T-cell (primary cell): ENCODE results near the gene TIMP3. TPM values are rescaled to one million over a fixed set of nuclear protein-coding genes. Genes with fewer than 3 reads are reported as not detected.
"Not testable (repeated sequence)": the region's sequence is repeated elsewhere in the genome, so short reads cannot be mapped to it uniquely, and the experiment has no call there.

Experiments
- ATAC-seq, 4 experiments: fragments of 200-7000 bp in 3 of 4; fragments of 150-1000 bp in 1 of 4; cut with Tn5 transposase; replicated peaks in 1 of 4; 1 replicate in 3 of 4; 2 replicates in 1 of 4; pipeline ENCODE4 v1.10.0; 2021; ENCODE audit warnings: moderate library complexity in 3 of 4, mild to moderate bottlenecking in 2 of 4, moderate number of reproducible peaks in 1 of 4
- CTCF ChIA-PET, 2 donors: fragments of 300-600 bp; sonication (Branson Sonifier 250); formaldehyde crosslinking; loops; one replicate each; lab custom pipeline; 2022; ENCODE audit warnings: antibody characterized with exemption in 2 of 2; lab: Charles Lee
- POLR2A ChIA-PET, 2 donors: fragments of 300-600 bp; sonication (Branson Sonifier 250); formaldehyde crosslinking; loops; one replicate each; lab custom pipeline; 2022; ENCODE audit warnings: antibody characterized with exemption in 2 of 2; lab: Charles Lee
- DNase-seq, 35 experiments: peaks; one replicate each; pipeline versions ENCODE4 v3.0.0 to v3.0.0-alpha.2; 2013 to 2023
- H3K27ac ChIP-seq: one replicate; pipeline ENCODE4 v1.5.1; 2013; ENCODE audit warnings: low read length
- H3K27me3 ChIP-seq, 2 experiments: replicated peaks in 1 of 2; 1 replicate in 1 of 2; 2 replicates in 1 of 2; pipeline versions ENCODE4 v1.6.1 to v1.7.0; 2013; ENCODE audit warnings: low read length in 1 of 2, mixed read lengths in 1 of 2; ENCODE audit not compliant: control insufficient read depth in 2 of 2, insufficient read depth in 2 of 2; ENCODE audit errors: extremely low read depth in 1 of 2
- H3K36me3 ChIP-seq, 2 donors: 1 replicate in 1 of 2; 2 replicates in 1 of 2; pipeline versions ENCODE4 v1.6.1 to v1.7.0; 2013; ENCODE audit warnings: low read length in 1 of 2; ENCODE audit not compliant: control insufficient read depth in 2 of 2, insufficient read depth in 1 of 2; ENCODE audit errors: extremely low read depth in 1 of 2
- H3K4me1 ChIP-seq, 2 experiments: 1 replicate in 1 of 2; 2 replicates in 1 of 2; pipeline versions ENCODE4 v1.6.1 to v1.7.0; 2013; ENCODE audit warnings: low read length in 2 of 2, mixed read lengths in 1 of 2; ENCODE audit not compliant: insufficient read depth in 2 of 2, control insufficient read depth in 1 of 2; ENCODE audit errors: extremely low read depth in 1 of 2
- H3K4me3 ChIP-seq, 2 donors: 1 replicate in 1 of 2; 2 replicates in 1 of 2; pipeline versions ENCODE4 v1.5.1 to v1.7.0; 2013; ENCODE audit warnings: mild to moderate bottlenecking in 2 of 2, low read length in 1 of 2, moderate library complexity in 1 of 2; ENCODE audit not compliant: control insufficient read depth in 1 of 2; ENCODE audit errors: extremely low read depth in 1 of 2
- H3K9me3 ChIP-seq: 2 replicates; pipeline ENCODE4 v1.7.0; 2013
- H3K27ac Mint-ChIP-seq, 2 donors: one replicate each; pipeline ENCODE4 v1.8.0; 2020 to 2021; ENCODE audit warnings: mild to moderate bottlenecking in 2 of 2, mixed read lengths in 2 of 2
- H3K27me3 Mint-ChIP-seq, 2 donors: one replicate each; pipeline ENCODE4 v1.8.0; 2021 to 2022; ENCODE audit warnings: mixed read lengths in 2 of 2
- H3K36me3 Mint-ChIP-seq: one replicate; pipeline ENCODE4 v1.8.0; 2021; ENCODE audit warnings: mixed read lengths
- H3K4me1 Mint-ChIP-seq, 3 donors: one replicate each; pipeline ENCODE4 v1.8.0; 2020 to 2022; ENCODE audit warnings: mixed read lengths in 3 of 3, mild to moderate bottlenecking in 1 of 3
- H3K4me3 Mint-ChIP-seq, 3 donors: one replicate each; pipeline ENCODE4 v1.8.0; 2020 to 2022; ENCODE audit warnings: mild to moderate bottlenecking in 3 of 3, mixed read lengths in 3 of 3, moderate library complexity in 3 of 3
- H3K9me3 Mint-ChIP-seq, 3 donors: one replicate each; pipeline ENCODE4 v1.8.0; 2020 to 2022; ENCODE audit warnings: mixed read lengths in 3 of 3
- WGBS: methylation state at CpG from one replicate; pipeline ENCODE4 v1.1.5; 2013; ENCODE audit warnings: missing lambda C conversion rate; ENCODE audit not compliant: insufficient coverage; 5-methylcytosine and 5-hydroxymethylcytosine counted together
- total RNA-seq, 35 experiments: library from RNA in 6 of 35; stranded (reverse) in 6 of 35; fragments of 120-200 nt in 1 of 35; gene quantifications; one replicate each; pipeline versions ENCODE4 v1.2.1 to v1.2.4 and lab custom pipeline; 2013 to 2026

Gene TIMP3
- total RNA-seq, 5 donors from 2014 or later (not counting 1 experiment from before 2014, with no cell fraction given) = 0.07 to 1.7 (median 1.1) TPM

DNA sequence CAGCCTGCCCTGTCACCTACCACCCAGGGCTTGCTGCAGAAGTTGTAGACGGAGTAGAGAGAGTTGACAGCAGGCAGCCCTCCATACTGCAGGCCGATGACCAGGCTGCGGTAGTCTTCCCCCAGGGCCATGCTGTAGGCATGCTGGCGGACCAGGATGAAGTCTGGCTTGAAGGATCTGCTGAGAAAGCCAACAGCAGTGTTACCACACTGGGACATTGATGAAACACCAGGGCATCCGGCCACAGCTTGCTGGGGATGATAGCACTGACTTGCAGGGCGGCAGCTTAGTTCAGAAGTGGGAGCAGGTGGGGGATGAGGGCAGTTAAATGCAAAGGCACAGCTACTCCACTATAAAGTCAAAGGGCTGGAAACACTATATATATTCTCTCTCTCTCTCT is 67.4 kb downstream of the TIMP3 start:
- H3K27ac ChIP-seq = no peak overlapping the region
- peaks cover 0 to 5% of the 10 kb centered on the region in 2 donors for H3K27me3 Mint-ChIP-seq
- H3K4me3 ChIP-seq = no peak overlapping the region
- no peaks in the 10 kb centered on the region for H3K36me3 Mint-ChIP-seq
- ChIA-PET POLR2A (no interaction called here), CTCF (no interaction called here)
- 81% methylated on average over 3 of the region's 6 CpGs for WGBS
- DNase-seq = no peak
- H3K36me3 ChIP-seq = no peaks in the 10 kb centered on the region
- no peaks in the 10 kb centered on the region for H3K27me3 ChIP-seq
- no peak for ATAC-seq
- no peaks in the 10 kb centered on the region for H3K9me3 Mint-ChIP-seq
- no peaks in the 10 kb centered on the region for H3K4me1 ChIP-seq
- no peak overlapping the region for H3K27ac Mint-ChIP-seq
- H3K4me3 Mint-ChIP-seq = no peak overlapping the region
- no peaks in the 10 kb centered on the region for H3K9me3 ChIP-seq
- H3K4me1 Mint-ChIP-seq = no peaks in the 10 kb centered on the region

DNA sequence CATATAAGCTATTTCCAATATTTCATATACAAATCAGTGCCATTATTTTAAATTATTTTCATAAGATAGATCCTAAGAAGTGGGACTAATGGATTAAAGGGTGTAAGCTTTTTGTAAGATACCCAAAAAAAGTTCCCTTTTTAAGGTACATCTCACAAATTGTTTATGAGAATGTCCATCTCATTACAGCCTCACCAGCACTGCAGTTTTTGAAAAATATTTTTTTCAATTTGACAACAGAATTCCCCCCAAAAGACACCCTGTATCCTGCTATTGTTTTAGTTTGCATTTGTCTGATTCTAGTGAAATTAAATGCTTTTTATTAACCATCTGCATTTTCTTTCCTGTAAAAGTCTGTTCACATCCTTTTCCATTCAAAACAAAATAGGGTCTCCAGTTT is 69.0 kb downstream of the TIMP3 start:
- no peak overlapping the region for H3K4me3 ChIP-seq
- no peaks in the 10 kb centered on the region for H3K9me3 ChIP-seq
- Mint-ChIP-seq H3K36me3 (no peaks in the 10 kb centered on the region), H3K4me3 (no peak overlapping the region), H3K4me1 (no peaks in the 10 kb centered on the region), H3K27me3 (peaks cover 0 to 5% of the 10 kb centered on the region in 2 donors), H3K9me3 (no peaks in the 10 kb centered on the region), H3K27ac (no peak overlapping the region)
- CTCF ChIA-PET = no interaction called here
- no peak for DNase-seq
- no peaks in the 10 kb centered on the region for H3K4me1 ChIP-seq
- peaks cover 0 to 7% of the 10 kb centered on the region in 2 experiments for H3K27me3 ChIP-seq
- POLR2A ChIA-PET = interaction anchor here in 1 of 2 donors (0.6 kb wide), 1 partner anchor 19 kb away, joined by 7 read pairs; no protein-coding TSS in a partner anchor
- no peaks in the 10 kb centered on the region for H3K36me3 ChIP-seq
- no peak overlapping the region for H3K27ac ChIP-seq
- ATAC-seq = no peak

DNA sequence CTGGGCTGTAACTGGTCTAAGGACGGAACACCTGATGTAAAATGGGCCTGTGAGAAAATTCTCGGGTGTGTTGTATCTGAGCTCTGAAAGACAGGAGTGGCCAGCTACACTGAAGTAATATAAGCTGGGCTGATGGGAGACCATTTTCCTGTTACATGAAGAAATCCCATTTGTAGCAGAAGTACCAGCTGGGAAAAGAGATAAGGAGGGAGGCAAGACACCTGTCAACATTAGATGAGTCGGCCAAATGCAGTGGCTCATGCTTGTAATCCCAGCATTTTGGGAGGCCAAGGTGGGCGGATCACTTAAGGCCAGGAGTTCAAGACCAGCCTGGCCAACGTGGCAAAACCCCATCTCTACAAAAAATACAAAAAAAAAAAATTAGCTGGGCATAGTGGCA is 72.1 kb downstream of the TIMP3 start:
- H3K9me3 ChIP-seq, H3K4me3 Mint-ChIP-seq, POLR2A ChIA-PET, H3K4me1 Mint-ChIP-seq, H3K9me3 Mint-ChIP-seq, ATAC-seq, H3K27me3 ChIP-seq, CTCF ChIA-PET, H3K27ac ChIP-seq, DNase-seq, H3K27me3 Mint-ChIP-seq, H3K27ac Mint-ChIP-seq, H3K36me3 Mint-ChIP-seq, H3K36me3 ChIP-seq, H3K4me3 ChIP-seq, H3K4me1 ChIP-seq: not testable (repeated sequence)
- WGBS = 94% methylated on average over 4 of the region's 5 CpGs

DNA sequence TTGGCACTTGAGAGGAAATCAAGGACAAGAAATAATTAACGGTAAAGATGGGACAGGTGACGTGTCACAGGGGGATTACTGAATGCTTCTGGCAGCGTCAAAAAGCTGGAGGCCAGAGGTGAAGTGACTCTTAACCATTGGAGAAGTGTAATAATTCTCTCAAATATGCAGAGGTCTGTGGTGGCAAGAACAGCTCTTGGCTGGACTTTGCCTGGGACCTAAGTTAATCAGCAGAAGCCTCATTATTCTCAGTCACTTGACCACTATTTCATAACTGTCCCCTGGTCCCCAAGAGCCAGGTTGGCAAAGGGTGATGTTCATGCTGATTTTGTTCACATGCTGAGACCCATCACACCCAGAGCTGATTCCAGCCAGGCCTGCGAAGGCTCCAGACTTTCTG is 72.9 kb downstream of the TIMP3 start:
- H3K4me1 ChIP-seq = no peaks in the 10 kb centered on the region
- Mint-ChIP-seq H3K4me1 (no peaks in the 10 kb centered on the region), H3K4me3 (no peak overlapping the region), H3K36me3 (no peaks in the 10 kb centered on the region), H3K9me3 (no peaks in the 10 kb centered on the region), H3K27ac (no peak overlapping the region), H3K27me3 (peaks cover 0 to 4% of the 10 kb centered on the region in 2 donors)
- POLR2A ChIA-PET = no interaction called here
- CTCF ChIA-PET = no interaction called here
- no peak overlapping the region for H3K27ac ChIP-seq
- no peaks in the 10 kb centered on the region for H3K9me3 ChIP-seq
- WGBS = 82% methylated on average over 2 of the region's 4 CpGs
- no peaks in the 10 kb centered on the region for H3K36me3 ChIP-seq
- H3K4me3 ChIP-seq = no peak overlapping the region
- peaks cover 0 to 7% of the 10 kb centered on the region in 2 experiments for H3K27me3 ChIP-seq
- ATAC-seq (no peak), DNase-seq (no peak)

DNA sequence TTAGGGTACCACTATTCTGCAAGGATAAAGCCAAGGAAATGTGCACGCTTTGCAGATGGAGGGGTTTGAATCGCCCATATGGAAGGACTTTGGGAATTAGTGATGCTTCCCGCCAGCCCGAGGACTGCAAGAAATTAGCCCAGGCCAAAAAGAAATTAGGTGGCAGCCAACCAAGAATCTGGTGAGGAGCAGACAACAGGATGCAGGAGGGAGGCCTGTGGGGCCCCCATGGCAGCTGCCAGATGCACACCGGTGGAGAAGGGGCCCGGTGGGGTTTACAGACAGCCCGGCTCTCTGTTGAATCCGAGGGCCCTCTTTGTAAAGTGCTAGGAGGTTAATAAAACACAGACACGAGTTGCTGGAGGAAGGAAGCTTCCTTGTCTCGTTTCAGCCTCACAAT is 73.5 kb downstream of the TIMP3 start:
- CTCF ChIA-PET = no interaction called here
- no peak for DNase-seq
- Histone ChIP-seq H3K4me1 (no peaks in the 10 kb centered on the region), H3K9me3 (no peaks in the 10 kb centered on the region), H3K27ac (no peak overlapping the region), H3K4me3 (no peak overlapping the region), H3K36me3 (no peaks in the 10 kb centered on the region), H3K27me3 (peaks cover 0 to 7% of the 10 kb centered on the region in 2 experiments)
- H3K36me3 Mint-ChIP-seq = no peaks in the 10 kb centered on the region
- peaks cover 0 to 7% of the 10 kb centered on the region in 2 donors for H3K27me3 Mint-ChIP-seq
- no peak for ATAC-seq
- no peak overlapping the region for H3K4me3 Mint-ChIP-seq
- no peak overlapping the region for H3K27ac Mint-ChIP-seq
- H3K4me1 Mint-ChIP-seq = no peaks in the 10 kb centered on the region
- 77% methylated on average over 4 of the region's 10 CpGs for WGBS
- no peaks in the 10 kb centered on the region for H3K9me3 Mint-ChIP-seq
- POLR2A ChIA-PET = no interaction called here

DNA sequence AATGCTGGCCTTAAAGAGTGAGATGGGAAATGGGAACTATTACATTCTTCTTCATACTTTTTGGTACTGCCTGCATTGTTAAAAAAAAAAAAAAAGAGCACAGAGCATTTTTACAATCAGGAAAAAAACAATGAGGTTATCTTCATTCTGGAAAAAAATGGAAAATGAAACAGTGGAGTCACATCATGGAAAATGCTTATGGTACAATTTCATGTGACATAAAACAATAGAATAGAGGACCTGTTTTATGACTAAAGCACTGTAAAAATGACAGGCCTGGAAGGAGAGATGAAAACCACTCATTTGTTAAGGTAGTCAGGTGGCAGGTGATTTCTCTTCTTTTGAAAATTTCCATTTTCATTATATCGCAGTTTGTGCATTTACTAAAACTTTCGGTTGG is 75.0 kb downstream of the TIMP3 start:
- H3K4me3 ChIP-seq = no peak overlapping the region
- H3K27ac Mint-ChIP-seq = no peak overlapping the region
- WGBS = no CpG with 5 or more reads among the region's 2 CpGs
- peaks cover 0 to 11% of the 10 kb centered on the region in 2 donors for H3K27me3 Mint-ChIP-seq
- peaks cover 0 to 9% of the 10 kb centered on the region in 2 experiments for H3K4me1 ChIP-seq
- H3K27ac ChIP-seq = no peak overlapping the region
- no peak for ATAC-seq
- DNase-seq = no peak
- peaks cover 0 to 21% of the 10 kb centered on the region in 2 experiments for H3K27me3 ChIP-seq
- ChIA-PET CTCF (no interaction called here), POLR2A (no interaction called here)
- peaks cover 9% of the 10 kb centered on the region in 3 donors for H3K4me1 Mint-ChIP-seq
- no peak overlapping the region for H3K4me3 Mint-ChIP-seq
- no peaks in the 10 kb centered on the region for H3K9me3 ChIP-seq
- no peaks in the 10 kb centered on the region for H3K36me3 Mint-ChIP-seq
- H3K36me3 ChIP-seq = no peaks in the 10 kb centered on the region
- H3K9me3 Mint-ChIP-seq = no peaks in the 10 kb centered on the region

DNA sequence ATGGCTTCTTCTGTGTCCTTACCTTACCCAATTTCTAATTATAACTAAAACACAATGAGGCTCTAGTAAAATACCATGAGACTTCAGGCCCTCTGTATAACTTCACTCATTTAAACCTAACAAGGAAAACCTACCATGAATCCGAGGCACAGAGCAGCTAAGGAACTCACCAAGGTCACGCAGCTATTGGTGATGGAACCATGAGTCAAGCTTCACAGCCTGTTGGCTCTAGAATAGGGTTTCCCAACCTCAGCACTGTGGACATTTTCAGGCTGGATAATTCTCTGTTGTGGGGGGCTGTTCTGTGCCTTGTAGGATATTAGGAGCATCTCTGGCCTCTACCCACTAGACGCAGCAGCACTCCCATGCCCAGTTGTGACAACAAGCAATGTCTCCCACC is 75.7 kb downstream of the TIMP3 start:
- H3K4me3 ChIP-seq = no peak overlapping the region
- WGBS = 85% methylated on average over 3 of the region's 3 CpGs
- Mint-ChIP-seq H3K9me3 (no peaks in the 10 kb centered on the region), H3K27me3 (peaks cover 0 to 7% of the 10 kb centered on the region in 2 donors), H3K4me1 (peaks cover 9 to 16% (median 12%) of the 10 kb centered on the region in 3 donors), H3K27ac (no peak overlapping the region), H3K4me3 (no peak overlapping the region), H3K36me3 (no peaks in the 10 kb centered on the region)
- H3K9me3 ChIP-seq = no peaks in the 10 kb centered on the region
- no peak overlapping the region for H3K27ac ChIP-seq
- ATAC-seq (no peak), DNase-seq (no peak)
- ChIA-PET POLR2A (interaction anchor here in 1 of 2 donors (0.6 kb wide), 1 partner anchor 16 kb away, joined by 3 read pairs; no protein-coding TSS in a partner anchor), CTCF (no interaction called here)
- peaks cover 0 to 22% of the 10 kb centered on the region in 2 experiments for H3K27me3 ChIP-seq
- no peaks in the 10 kb centered on the region for H3K36me3 ChIP-seq
- H3K4me1 ChIP-seq = peaks cover 0 to 11% of the 10 kb centered on the region in 2 experiments
